ENCODE results near the gene HECTD4.

HECTD4 gene

DNA sequence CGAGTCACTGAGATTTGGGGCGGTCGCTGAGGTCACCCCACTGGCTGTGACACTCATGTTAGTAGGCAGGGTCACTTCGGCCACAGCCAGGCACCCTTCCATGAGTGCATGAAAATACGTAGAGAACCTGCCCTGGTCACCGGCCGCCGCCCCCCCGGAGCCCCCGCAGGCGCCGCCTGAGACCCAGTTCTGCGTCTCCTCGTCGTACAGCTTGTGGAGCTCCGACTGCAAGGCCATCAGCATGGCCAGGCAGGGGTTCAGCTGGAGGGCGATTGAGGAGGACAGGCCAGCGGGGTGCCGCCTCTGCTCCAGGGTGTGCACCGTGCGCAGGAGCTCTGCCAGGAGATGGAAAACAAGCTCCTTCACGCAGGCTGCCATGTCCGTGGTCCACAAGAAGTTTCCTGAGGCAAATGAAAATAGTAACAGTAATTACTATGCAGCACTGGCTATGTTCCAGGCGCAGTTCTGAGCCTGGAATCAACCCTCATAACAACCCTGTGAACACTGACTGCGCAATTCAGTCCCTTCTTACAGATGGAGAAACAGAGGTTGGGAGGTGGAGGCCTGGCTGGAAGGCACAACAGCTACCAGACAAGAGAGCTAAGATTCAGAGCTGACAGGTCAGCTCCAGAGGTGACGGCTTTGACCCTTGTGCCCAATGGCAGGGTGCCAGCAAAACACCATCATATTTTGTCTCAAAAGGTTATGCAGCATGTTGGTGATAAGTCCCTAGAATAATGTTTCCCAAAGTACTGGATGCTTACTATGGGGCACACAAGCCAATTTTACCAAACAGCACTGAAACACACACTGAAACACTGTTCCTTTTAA, 196.9 kb downstream of the HECTD4 start:
- TF ChIP-seq EZH2 (IDR thresholded peaks at IDR 0.05; ENCODE audit: borderline replicate concordance, low read length) (no peak), CTCF (IDR thresholded peaks at IDR 0.05; ENCODE audit: low read length) (no peak)
- no peak overlapping the region for H2AFZ ChIP-seq (ENCODE audit: low read length)
- no peak overlapping the region for H3K9ac ChIP-seq (ENCODE audit: low read length)
- peaks cover 54% of the 10 kb centered on the region for H3K36me3 ChIP-seq (ENCODE audit: insufficient read depth, low read length)
- no peaks in the 10 kb centered on the region for H3K9me3 ChIP-seq (ENCODE audit: low read length)
- H3K27ac ChIP-seq (ENCODE audit: low read depth, low read length, poor library complexity, severe bottlenecking) = no peak overlapping the region
- no peaks in the 10 kb centered on the region for H3K4me1 ChIP-seq (ENCODE audit: insufficient read depth, low read length, severe bottlenecking)
- H3K4me2 ChIP-seq (ENCODE audit: low read length) = no peak overlapping the region
- no peaks in the 10 kb centered on the region for H3K79me2 ChIP-seq (ENCODE audit: insufficient read depth, low read length)
- no peaks in the 10 kb centered on the region for H3K9me2 ChIP-seq (ENCODE audit: low read depth, low read length)
- H3K27me3 ChIP-seq (ENCODE audit: insufficient read depth, low read length) = no peaks in the 10 kb centered on the region
- H3K4me3 ChIP-seq (ENCODE audit: low read depth, low read length, poor library complexity, severe bottlenecking) = no peak overlapping the region
- no peaks in the 10 kb centered on the region for H3F3A ChIP-seq (ENCODE audit: insufficient read depth, low read length)
- no peaks in the 10 kb centered on the region for H4K20me1 ChIP-seq (ENCODE audit: insufficient read depth, low read length)

DNA sequence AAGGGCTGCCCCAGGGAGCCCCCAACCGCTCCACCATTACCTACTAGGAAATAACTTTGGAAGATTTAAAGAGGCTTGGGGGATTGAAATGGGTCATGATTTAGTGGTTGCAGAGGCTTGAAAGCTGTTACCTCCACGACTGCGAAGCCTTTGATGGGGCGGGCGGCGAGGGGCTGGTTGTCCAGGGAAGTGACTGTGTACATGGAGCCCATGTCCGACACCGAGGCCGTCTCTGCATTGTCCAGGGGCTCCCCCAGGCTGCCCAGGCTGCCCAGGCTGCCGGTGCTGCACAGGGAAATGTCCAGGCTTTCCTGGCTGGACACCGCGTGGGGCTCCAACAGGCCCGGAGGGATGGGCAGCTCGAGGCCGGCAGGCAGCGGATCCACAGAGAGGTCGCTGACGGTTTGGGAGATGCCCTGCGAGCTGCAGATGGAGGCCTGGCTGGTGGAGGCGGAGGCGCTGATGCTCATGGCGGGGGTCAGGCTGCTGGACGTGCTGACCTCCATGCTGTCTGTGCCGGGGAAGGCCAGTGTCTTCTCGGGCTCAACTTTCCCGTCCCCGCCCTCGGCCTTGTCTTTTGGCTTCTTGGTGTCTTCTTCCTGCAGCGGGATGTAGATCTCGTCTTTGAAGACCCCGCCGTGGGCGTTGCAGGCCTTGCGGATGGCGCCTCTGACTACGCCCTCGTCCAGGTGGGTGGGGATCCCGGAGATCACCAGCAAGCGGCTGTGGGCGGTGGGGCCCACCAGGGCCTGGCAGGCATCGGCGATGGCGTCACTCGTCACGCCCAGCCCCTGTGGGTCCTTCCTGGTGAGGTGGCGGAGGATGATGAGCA, 198.0 kb downstream of the HECTD4 start:
- Histone ChIP-seq H3K9ac (ENCODE audit: low read length) (no peak overlapping the region), H3K27me3 (ENCODE audit: insufficient read depth, low read length) (no peaks in the 10 kb centered on the region), H3K36me3 (ENCODE audit: insufficient read depth, low read length) (peaks cover 56% of the 10 kb centered on the region), H3K79me2 (ENCODE audit: insufficient read depth, low read length) (no peaks in the 10 kb centered on the region), H3K4me2 (ENCODE audit: low read length) (no peak overlapping the region), H3K4me1 (ENCODE audit: insufficient read depth, low read length, severe bottlenecking) (no peaks in the 10 kb centered on the region), H3K4me3 (ENCODE audit: low read depth, low read length, poor library complexity, severe bottlenecking) (no peak overlapping the region), H3K9me3 (ENCODE audit: low read length) (no peaks in the 10 kb centered on the region), H3F3A (ENCODE audit: insufficient read depth, low read length) (no peaks in the 10 kb centered on the region), H4K20me1 (ENCODE audit: insufficient read depth, low read length) (no peaks in the 10 kb centered on the region), H3K27ac (ENCODE audit: low read depth, low read length, poor library complexity, severe bottlenecking) (no peak overlapping the region), H2AFZ (ENCODE audit: low read length) (no peak overlapping the region), H3K9me2 (ENCODE audit: low read depth, low read length) (no peaks in the 10 kb centered on the region)
- TF ChIP-seq CTCF (IDR thresholded peaks at IDR 0.05; ENCODE audit: low read length) (no peak), EZH2 (IDR thresholded peaks at IDR 0.05; ENCODE audit: borderline replicate concordance, low read length) (no peak)

DNA sequence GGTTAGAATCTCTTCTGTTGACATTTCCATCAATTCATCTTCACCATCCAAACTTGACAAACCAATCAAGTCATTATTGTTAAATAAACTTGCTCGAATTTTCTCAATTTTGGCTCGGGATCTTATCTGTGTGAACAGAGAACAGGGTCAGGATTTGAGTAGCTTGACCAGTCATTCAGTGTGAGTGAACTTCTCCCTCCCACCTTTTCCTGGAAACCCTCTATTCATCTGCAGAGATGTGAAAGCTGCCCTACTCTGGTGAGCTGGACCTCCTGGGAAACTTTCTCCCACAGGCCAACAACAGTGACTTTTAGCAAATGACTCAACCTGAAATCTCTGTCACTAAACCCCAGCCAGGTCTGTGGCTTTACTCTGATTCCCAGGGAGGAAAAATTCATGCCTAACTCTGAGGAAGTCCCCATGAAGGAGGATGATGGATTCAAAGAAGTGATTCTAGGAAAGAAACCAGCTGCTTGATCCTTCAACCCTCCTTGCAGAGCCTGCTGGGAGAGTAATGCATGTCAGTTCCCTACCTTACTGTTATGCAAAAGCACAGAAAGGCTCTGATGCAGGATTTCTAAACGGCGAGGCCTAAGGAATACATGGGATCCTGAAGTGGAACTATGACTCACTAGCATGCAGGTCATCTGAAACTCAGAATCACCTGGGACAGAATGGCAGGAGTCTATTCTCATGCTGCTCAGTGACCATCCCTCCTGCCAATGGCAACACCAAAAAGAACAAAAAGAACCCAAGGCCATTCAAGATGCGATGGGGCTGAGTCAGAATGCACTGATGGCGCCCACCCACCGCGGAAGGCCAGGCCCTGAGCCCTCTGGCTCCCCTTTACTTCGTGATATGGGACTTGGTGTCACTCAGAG, 198.8 kb downstream of the HECTD4 start:
- peaks cover 59% of the 10 kb centered on the region for H3K36me3 ChIP-seq (ENCODE audit: insufficient read depth, low read length)
- no peaks in the 10 kb centered on the region for H3K27me3 ChIP-seq (ENCODE audit: insufficient read depth, low read length)
- H3K9ac ChIP-seq (ENCODE audit: low read length) = no peak overlapping the region
- no peak overlapping the region for H3K4me2 ChIP-seq (ENCODE audit: low read length)
- no peaks in the 10 kb centered on the region for H3K4me1 ChIP-seq (ENCODE audit: insufficient read depth, low read length, severe bottlenecking)
- H3K4me3 ChIP-seq (ENCODE audit: low read depth, low read length, poor library complexity, severe bottlenecking) = no peak overlapping the region
- H3K9me3 ChIP-seq (ENCODE audit: low read length) = no peaks in the 10 kb centered on the region
- no peak overlapping the region for H2AFZ ChIP-seq (ENCODE audit: low read length)
- TF ChIP-seq EZH2 (IDR thresholded peaks at IDR 0.05; ENCODE audit: borderline replicate concordance, low read length) (no peak), CTCF (IDR thresholded peaks at IDR 0.05; ENCODE audit: low read length) (no peak)
- H3K9me2 ChIP-seq (ENCODE audit: low read depth, low read length) = no peaks in the 10 kb centered on the region
- H3K27ac ChIP-seq (ENCODE audit: low read depth, low read length, poor library complexity, severe bottlenecking) = no peak overlapping the region
- H3K79me2 ChIP-seq (ENCODE audit: insufficient read depth, low read length) = no peaks in the 10 kb centered on the region
- H4K20me1 ChIP-seq (ENCODE audit: insufficient read depth, low read length) = no peaks in the 10 kb centered on the region
- H3F3A ChIP-seq (ENCODE audit: insufficient read depth, low read length) = no peaks in the 10 kb centered on the region
